Limb (tissue), 2 donors: ENCODE measurements around the gene GARIN5A.

ENCODE experiments used
- DNase-seq, 2 donors: peaks; one replicate each; pipeline ENCODE4 v3.0.0-alpha.2; 2016; ENCODE audit errors: extremely low spot score in 2 of 2

The GARIN5A gene

DNA sequence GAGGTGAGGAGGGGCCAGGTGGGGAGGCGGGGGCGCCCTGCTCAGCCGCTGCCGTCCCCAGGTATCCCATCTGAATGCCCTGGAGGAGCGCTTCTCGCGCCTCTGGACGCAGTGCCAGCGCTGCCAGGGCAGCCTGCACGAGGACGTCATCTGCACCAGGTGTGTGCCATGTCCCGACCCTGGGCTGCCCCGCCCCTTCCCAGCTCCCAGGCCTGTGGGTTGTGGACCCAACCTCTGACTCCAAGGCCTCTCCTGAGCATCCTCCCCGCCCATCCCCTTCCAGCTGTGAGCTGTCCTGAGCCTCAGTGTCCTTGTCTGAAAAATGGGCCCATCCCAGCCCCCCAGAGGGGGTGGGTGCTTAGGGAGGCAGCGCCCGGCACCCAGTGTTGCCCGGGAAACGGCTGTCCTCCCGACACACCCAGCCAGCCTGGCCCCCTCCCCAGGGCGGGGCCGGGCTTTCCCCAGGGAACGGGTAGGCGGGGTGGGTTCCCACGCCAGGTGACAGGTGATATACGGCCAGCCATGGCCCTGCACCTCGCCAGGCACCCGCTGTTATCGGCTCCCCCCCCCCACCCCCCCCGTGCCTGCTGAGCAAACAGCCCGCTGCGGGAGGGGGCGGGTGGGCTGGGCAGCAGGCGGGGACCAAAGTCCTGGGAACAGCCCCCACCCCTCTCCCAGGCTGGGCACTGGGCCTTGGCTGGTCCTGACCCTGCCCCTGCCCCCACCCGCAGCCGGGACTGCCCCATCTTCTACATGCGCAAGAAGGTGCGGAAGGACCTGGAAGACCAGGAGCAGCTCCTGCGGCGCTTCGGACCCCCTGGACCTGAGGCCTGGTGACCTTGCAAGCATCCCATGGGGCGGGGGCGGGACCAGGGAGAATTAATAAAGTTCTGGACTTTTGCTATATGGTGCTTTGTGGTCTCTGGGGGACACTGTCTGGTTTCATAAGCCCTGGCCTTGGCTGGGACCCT lies 59.3 kb downstream of the GARIN5A start:
- DNase-seq = no peak
